Transverse colon (tissue), 3 donors: ENCODE results near the gene DLG2.

ENCODE experiments used
- CTCF ChIP-seq, 5 experiments: fragments of 200-600 bp in 3 of 5; fragments of 450-650 bp in 2 of 5; sonication (generic) in 3 of 5; IDR thresholded peaks; 1 replicate in 2 of 5; 2 replicates in 3 of 5; pipeline ENCODE4 v1.5.1; 2016 to 2017; ENCODE audit warnings: antibody characterized with exemption in 5 of 5, inconsistent platforms in 3 of 5, mild to moderate bottlenecking in 2 of 5, moderate library complexity in 1 of 5
- EP300 ChIP-seq: sonication (generic); formaldehyde crosslinking; IDR thresholded peaks from one replicate; pipeline ENCODE4 v1.6.1; 2017; ENCODE audit warnings: antibody characterized with exemption, low read depth
- POLR2A ChIP-seq: fragments of 450-650 bp; IDR thresholded peaks from one replicate; pipeline ENCODE4 v1.6.1; 2016; ENCODE audit warnings: antibody characterized with exemption, mild to moderate bottlenecking, moderate library complexity

- TF ChIP-seq POLR2A (no peak), CTCF (IDR thresholded peaks at IDR 0.05) (no peak), EP300 (no peak)
Observed at GRCh38 chr11:84128840-84129239, 1498.3 kb downstream of the DLG2 start.
